Hepatocyte (in vitro differentiated cells): Measurements from ENCODE around the gene PLCL1. TPM values are rescaled to one million over a fixed set of nuclear protein-coding genes. Genes with fewer than 3 reads are reported as not detected.

Experiments used
- DNase-seq: peaks from one replicate; pipeline ENCODE4 v3.0.0-alpha.2; 2016; ENCODE audit warnings: low spot score
- H2AFZ ChIP-seq: fragments of 200-600 bp; sonication (generic); 2 replicates; pipeline ENCODE4 v1.6.0; 2016; ENCODE audit warnings: antibody characterized with exemption, mild to moderate bottlenecking
- H3K27ac ChIP-seq: fragments of 200-600 bp; sonication (generic); 2 replicates; pipeline ENCODE4 v1.5.1; 2016; ENCODE audit warnings: mild to moderate bottlenecking
- H3K27me3 ChIP-seq: fragments of 200-600 bp; sonication (generic); 2 replicates; pipeline ENCODE4 v1.6.1; 2016
- H3K36me3 ChIP-seq: fragments of 200-600 bp; sonication (generic); replicated peaks from 2 replicates; pipeline ENCODE4 v1.5.1; 2016; ENCODE audit warnings: low read depth; ENCODE audit not compliant: insufficient read depth
- H3K4me1 ChIP-seq: fragments of 200-600 bp; sonication (generic); 2 replicates; pipeline ENCODE4 v1.5.1; 2016; ENCODE audit warnings: mild to moderate bottlenecking, moderate library complexity; ENCODE audit not compliant: insufficient read depth
- H3K4me2 ChIP-seq: fragments of 200-600 bp; sonication (generic); 2 replicates; pipeline ENCODE4 v1.6.0; 2016
- H3K4me3 ChIP-seq: fragments of 200-600 bp; sonication (generic); 2 replicates; pipeline ENCODE4 v1.5.1; 2016; ENCODE audit warnings: mild to moderate bottlenecking
- H3K79me2 ChIP-seq: fragments of 200-600 bp; sonication (generic); 2 replicates; pipeline ENCODE4 v1.6.0; 2017; ENCODE audit warnings: mild to moderate bottlenecking
- H3K9me2 ChIP-seq: fragments of 200-600 bp; sonication (generic); replicated peaks from 2 replicates; pipeline ENCODE4 v1.6.0; 2017; ENCODE audit warnings: mild to moderate bottlenecking; ENCODE audit not compliant: insufficient read depth
- H3K9me3 ChIP-seq: fragments of 200-600 bp; sonication (generic); 2 replicates; pipeline ENCODE4 v1.5.1; 2016; ENCODE audit warnings: low read depth, mild to moderate bottlenecking
- H4K20me1 ChIP-seq: fragments of 200-600 bp; sonication (generic); 2 replicates; pipeline ENCODE4 v1.6.0; 2016; ENCODE audit warnings: mild to moderate bottlenecking; ENCODE audit not compliant: insufficient read depth, poor library complexity, severe bottlenecking
- CTCF ChIP-seq: fragments of 200-600 bp; sonication (generic); IDR thresholded peaks from 2 replicates; pipeline ENCODE4 v1.5.1; 2016; ENCODE audit warnings: antibody characterized with exemption, mild to moderate bottlenecking; ENCODE audit not compliant: poor library complexity
- EZH2 ChIP-seq: fragments of 200-600 bp; sonication (generic); IDR thresholded peaks from 2 replicates; pipeline ENCODE4 v1.6.1; 2016; ENCODE audit warnings: antibody characterized with exemption, mild to moderate bottlenecking, borderline replicate concordance
- EZH2phosphoT487 ChIP-seq: fragments of 200-600 bp; sonication (generic); IDR thresholded peaks from one replicate; pipeline ENCODE4 v1.6.1; 2018; ENCODE audit warnings: antibody characterized with exemption, mild to moderate bottlenecking, low read depth, moderate library complexity; ENCODE audit not compliant: unreplicated experiment, severe bottlenecking
- WGBS: methylation state at CpG from one replicate; pipeline ENCODE4 v1.1.6; 2016; ENCODE audit warnings: low lambda C conversion rate; ENCODE audit errors: missing lambda C conversion rate; 5-methylcytosine and 5-hydroxymethylcytosine counted together
- polyA plus RNA-seq: library from polyadenylated mRNA; unstranded; fragments of >200 nt; fragmentation: Nextera tagmentation; extraction: Ambion mirVana; gene quantifications from 2 replicates; pipeline ENCODE4 v1.2.1, GENCODE V29; 2016
- total RNA-seq: library from RNA; depleted of rRNA; stranded (reverse); fragments of >200 nt; gene quantifications from 2 replicates; pipeline ENCODE4 v1.2.3, GENCODE V29; 2014

The PLCL1 gene
- total and polyA plus RNA-seq, 2 experiments from 2014 or later = 0.37 to 2.4 TPM

DNA sequence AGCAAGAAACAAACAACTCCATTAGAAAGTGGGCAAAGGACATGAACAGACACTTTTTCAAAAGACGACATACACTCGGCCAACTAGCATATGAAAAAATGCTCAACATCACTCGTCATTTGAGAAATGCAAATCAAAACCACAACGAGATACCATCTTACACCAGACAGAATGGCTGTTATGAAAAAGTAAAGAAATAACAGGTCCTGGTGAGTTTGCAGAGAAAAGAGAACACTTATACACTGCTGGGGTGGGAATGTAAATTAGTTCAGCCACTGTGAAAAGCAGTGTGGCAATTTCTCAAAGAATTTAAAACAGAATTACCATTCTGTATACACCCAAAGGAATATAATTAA is 130.5 kb downstream of the PLCL1 start:
- Histone ChIP-seq H3K9me2 (no peaks in the 10 kb centered on the region), H3K4me2 (no peak overlapping the region), H3K27me3 (no peaks in the 10 kb centered on the region), H3K27ac (no peak overlapping the region), H3K4me3 (no peak overlapping the region), H3K36me3 (no peaks in the 10 kb centered on the region), H3K9me3 (no peaks in the 10 kb centered on the region), H4K20me1 (no peaks in the 10 kb centered on the region), H3K4me1 (no peaks in the 10 kb centered on the region), H2AFZ (no peak overlapping the region), H3K79me2 (no peaks in the 10 kb centered on the region)
- 93% methylated on average over 4 of the region's 4 CpGs for WGBS
- TF ChIP-seq CTCF (no peak), EZH2phosphoT487 (no peak), EZH2 (no peak)
- DNase-seq = no peak

GRCh38 chr2:197937814-197938213 is 133.4 kb downstream of the PLCL1 start:
- no peak for DNase-seq
- no peak overlapping the region for H3K27ac ChIP-seq
- WGBS = 91% methylated on average over 1 of the region's 1 CpG
- no peaks in the 10 kb centered on the region for H3K79me2 ChIP-seq
- H3K27me3 ChIP-seq = no peaks in the 10 kb centered on the region
- no peaks in the 10 kb centered on the region for H3K9me2 ChIP-seq
- H3K9me3 ChIP-seq = no peaks in the 10 kb centered on the region
- no peaks in the 10 kb centered on the region for H4K20me1 ChIP-seq
- no peak overlapping the region for H3K4me2 ChIP-seq
- H3K4me1 ChIP-seq = no peaks in the 10 kb centered on the region
- TF ChIP-seq EZH2 = no peak
- no peak for TF ChIP-seq CTCF
- no peak for TF ChIP-seq EZH2phosphoT487
- H3K4me3 ChIP-seq = no peak overlapping the region
- H3K36me3 ChIP-seq = no peaks in the 10 kb centered on the region
- no peak overlapping the region for H2AFZ ChIP-seq

DNA sequence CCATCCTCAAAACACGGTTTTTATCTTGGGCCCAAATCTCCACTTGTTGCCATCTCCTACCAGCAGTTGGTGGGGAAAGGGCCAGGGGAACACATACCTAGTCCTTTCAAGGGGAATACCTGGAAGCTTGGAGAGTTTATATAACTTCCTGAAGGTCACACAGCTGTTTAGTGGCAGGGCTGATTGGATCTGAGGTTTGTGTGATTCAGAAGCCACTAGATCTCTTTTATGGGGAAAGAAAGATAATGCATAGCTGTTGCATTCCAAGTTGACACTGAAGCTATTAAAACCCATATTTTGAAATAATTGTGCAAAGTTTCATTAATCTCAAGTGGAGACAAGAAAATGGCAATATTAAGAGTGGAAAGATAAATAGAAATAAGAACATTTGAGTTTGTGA is 134.2 kb downstream of the PLCL1 start:
- H3K4me2 ChIP-seq = no peak overlapping the region
- DNase-seq = no peak
- H3K4me1 ChIP-seq = no peaks in the 10 kb centered on the region
- no peaks in the 10 kb centered on the region for H3K9me2 ChIP-seq
- no peaks in the 10 kb centered on the region for H3K79me2 ChIP-seq
- H3K36me3 ChIP-seq = no peaks in the 10 kb centered on the region
- H3K4me3 ChIP-seq = no peak overlapping the region
- H4K20me1 ChIP-seq = no peaks in the 10 kb centered on the region
- H3K27me3 ChIP-seq = no peaks in the 10 kb centered on the region
- 88% methylated on average over 1 of the region's 1 CpG for WGBS
- H3K9me3 ChIP-seq = no peaks in the 10 kb centered on the region
- H3K27ac ChIP-seq = no peak overlapping the region
- no peak overlapping the region for H2AFZ ChIP-seq
- TF ChIP-seq EZH2phosphoT487 (no peak), CTCF (no peak), EZH2 (no peak)

- no peak overlapping the region for H3K4me2 ChIP-seq
- no peak overlapping the region for H2AFZ ChIP-seq
- no peaks in the 10 kb centered on the region for H3K36me3 ChIP-seq
- no peak overlapping the region for H3K4me3 ChIP-seq
- WGBS = 77% methylated on average over 3 of the region's 3 CpGs
- peaks cover 5% of the 10 kb centered on the region for H3K4me1 ChIP-seq
- H4K20me1 ChIP-seq = no peaks in the 10 kb centered on the region
- no peaks in the 10 kb centered on the region for H3K79me2 ChIP-seq
- DNase-seq = no peak
- no peak overlapping the region for H3K27ac ChIP-seq
- H3K9me3 ChIP-seq = no peaks in the 10 kb centered on the region
- H3K9me2 ChIP-seq = no peaks in the 10 kb centered on the region
- TF ChIP-seq CTCF (no peak), EZH2 (no peak), EZH2phosphoT487 (no peak)
- no peaks in the 10 kb centered on the region for H3K27me3 ChIP-seq
Observed at GRCh38 chr2:197939787-197940186, 135.4 kb downstream of the PLCL1 start.
